A673 (cell line): Measurements from ENCODE around the gene RNFT2. TPM values are rescaled to one million over a fixed set of nuclear protein-coding genes. Genes with fewer than 3 reads are reported as not detected.

Experiments
- BruUV-seq: library from RNA; stranded (reverse); fragments of 400-500 nt; replicated peaks from 2 replicates; lab custom pipeline; 2021; lab: Mats Ljungman, UMichigan
- CTCF ChIA-PET: fragments of 300-600 bp; sonication (Branson Sonifier 250); formaldehyde crosslinking; loops from one replicate; lab custom pipeline; 2022; ENCODE audit warnings: antibody characterized with exemption; lab: Charles Lee
- POLR2A ChIA-PET: fragments of 300-600 bp; sonication (Branson Sonifier 250); formaldehyde crosslinking; loops from one replicate; lab custom pipeline; 2022; ENCODE audit warnings: antibody characterized with exemption; ENCODE audit not compliant: low non-redundant PET; lab: Charles Lee
- DNase-seq: peaks from one replicate; pipeline ENCODE4 v3.0.0-alpha.2; 2015; ENCODE audit warnings: low spot score
- H3K27ac ChIP-seq: fragments of 200-600 bp; sonication (generic); 2 replicates; pipeline ENCODE4 v1.5.1; 2016; ENCODE audit warnings: mixed run types, low read depth, mild to moderate bottlenecking, mixed read lengths, antibody characterized with exemption, low read length; ENCODE audit not compliant: poor library complexity, severe bottlenecking
- H3K27me3 ChIP-seq: fragments of 200-600 bp; sonication (generic); replicated peaks from 2 replicates; pipeline ENCODE4 v1.6.1; 2017; ENCODE audit warnings: mixed run types, low read depth, mild to moderate bottlenecking, mixed read lengths, antibody characterized with exemption, low read length; ENCODE audit not compliant: insufficient read depth, poor library complexity
- H3K36me3 ChIP-seq: fragments of 200-600 bp; sonication (generic); 2 replicates; pipeline ENCODE4 v1.6.1; 2016; ENCODE audit warnings: mixed run types, mild to moderate bottlenecking, mixed read lengths, antibody characterized with exemption, low read length; ENCODE audit not compliant: insufficient read depth, poor library complexity, severe bottlenecking
- H3K4me1 ChIP-seq: fragments of 200-600 bp; sonication (generic); 2 replicates; pipeline ENCODE4 v1.6.1; 2017; ENCODE audit warnings: mixed run types, mild to moderate bottlenecking, mixed read lengths, antibody characterized with exemption, low read length; ENCODE audit not compliant: insufficient read depth, poor library complexity, severe bottlenecking
- H3K4me3 ChIP-seq: fragments of 200-600 bp; sonication (generic); 2 replicates; pipeline ENCODE4 v1.5.1; 2016; ENCODE audit warnings: low read depth, mixed run types, mild to moderate bottlenecking, mixed read lengths, low read length; ENCODE audit not compliant: poor library complexity, severe bottlenecking
- H3K9me3 ChIP-seq: fragments of 200-600 bp; sonication (generic); 2 replicates; pipeline ENCODE4 v1.6.1; 2016; ENCODE audit warnings: mixed run types, low read depth, mild to moderate bottlenecking, mixed read lengths, antibody characterized with exemption, low read length; ENCODE audit not compliant: poor library complexity, severe bottlenecking
- EZH2 ChIP-seq: fragments of 200-600 bp; sonication (generic); IDR thresholded peaks from 2 replicates; pipeline ENCODE4 v1.6.1; 2017; ENCODE audit warnings: borderline replicate concordance, low read depth, mild to moderate bottlenecking, mixed read lengths, antibody characterized with exemption, low read length; ENCODE audit not compliant: poor library complexity, severe bottlenecking
- intact Hi-C: fragments of 100-400 bp; cut with micrococcal nuclease; formaldehyde crosslinking; loops from one replicate; pipeline ENCODE4 v1.10.0; 2022; ENCODE audit not compliant: unreplicated experiment
- total RNA-seq: library from RNA; stranded (reverse); gene quantifications from 2 replicates; pipeline ENCODE4 v1.2.3, GENCODE V29; 2021
- TF ChIP-seq, protein P1 (sequence below): fragments of 300-800, 200-600 bp; sonication (generic); conservative IDR thresholded peaks from 2 replicates; pipeline ENCODE4 v1.5.1; 2017; ENCODE audit warnings: low read depth, mild to moderate bottlenecking, antibody characterized with exemption, low read length, moderate library complexity, mixed read lengths

RNFT2 gene
- total RNA-seq, 1 experiment from 2014 or later = 36.4 TPM

GRCh38 chr12:116804051-116804450 lies 65.9 kb downstream of the RNFT2 start:
- Histone ChIP-seq H3K27ac (no peak overlapping the region), H3K4me1 (no peaks in the 10 kb centered on the region), H3K27me3 (no peaks in the 10 kb centered on the region), H3K9me3 (no peaks in the 10 kb centered on the region), H3K36me3 (no peaks in the 10 kb centered on the region), H3K4me3 (no peak overlapping the region)
- TF ChIP-seq, protein P1, sequence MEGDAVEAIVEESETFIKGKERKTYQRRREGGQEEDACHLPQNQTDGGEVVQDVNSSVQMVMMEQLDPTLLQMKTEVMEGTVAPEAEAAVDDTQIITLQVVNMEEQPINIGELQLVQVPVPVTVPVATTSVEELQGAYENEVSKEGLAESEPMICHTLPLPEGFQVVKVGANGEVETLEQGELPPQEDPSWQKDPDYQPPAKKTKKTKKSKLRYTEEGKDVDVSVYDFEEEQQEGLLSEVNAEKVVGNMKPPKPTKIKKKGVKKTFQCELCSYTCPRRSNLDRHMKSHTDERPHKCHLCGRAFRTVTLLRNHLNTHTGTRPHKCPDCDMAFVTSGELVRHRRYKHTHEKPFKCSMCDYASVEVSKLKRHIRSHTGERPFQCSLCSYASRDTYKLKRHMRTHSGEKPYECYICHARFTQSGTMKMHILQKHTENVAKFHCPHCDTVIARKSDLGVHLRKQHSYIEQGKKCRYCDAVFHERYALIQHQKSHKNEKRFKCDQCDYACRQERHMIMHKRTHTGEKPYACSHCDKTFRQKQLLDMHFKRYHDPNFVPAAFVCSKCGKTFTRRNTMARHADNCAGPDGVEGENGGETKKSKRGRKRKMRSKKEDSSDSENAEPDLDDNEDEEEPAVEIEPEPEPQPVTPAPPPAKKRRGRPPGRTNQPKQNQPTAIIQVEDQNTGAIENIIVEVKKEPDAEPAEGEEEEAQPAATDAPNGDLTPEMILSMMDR = no peak
- TF ChIP-seq EZH2 = no peak
- no peak for DNase-seq
- ChIA-PET CTCF (no interaction called here), POLR2A (no interaction called here)
- BruUV-seq = no TSS peak
- intact Hi-C loops = no loop called here

- Histone ChIP-seq H3K4me1 (no peaks in the 10 kb centered on the region), H3K4me3 (no peak overlapping the region), H3K27ac (no peak overlapping the region), H3K27me3 (no peaks in the 10 kb centered on the region), H3K9me3 (no peaks in the 10 kb centered on the region), H3K36me3 (no peaks in the 10 kb centered on the region)
- intact Hi-C loops = no loop called here
- DNase-seq = peak; percentile 65
- TF ChIP-seq EZH2 = no peak
- TF ChIP-seq, protein P1 = no peak
- no TSS peak for BruUV-seq
- ChIA-PET POLR2A (interaction anchor here (0.6 kb wide), 1 partner anchor 14 kb away, joined by 4 read pairs; no protein-coding TSS in a partner anchor), CTCF (interaction anchor here (0.5 kb wide), 1 partner anchor 189 kb away, joined by 3 read pairs; no protein-coding TSS in a partner anchor)
Measured at GRCh38 chr12:116806845-116807440, 68.8 kb downstream of the RNFT2 start.

DNA sequence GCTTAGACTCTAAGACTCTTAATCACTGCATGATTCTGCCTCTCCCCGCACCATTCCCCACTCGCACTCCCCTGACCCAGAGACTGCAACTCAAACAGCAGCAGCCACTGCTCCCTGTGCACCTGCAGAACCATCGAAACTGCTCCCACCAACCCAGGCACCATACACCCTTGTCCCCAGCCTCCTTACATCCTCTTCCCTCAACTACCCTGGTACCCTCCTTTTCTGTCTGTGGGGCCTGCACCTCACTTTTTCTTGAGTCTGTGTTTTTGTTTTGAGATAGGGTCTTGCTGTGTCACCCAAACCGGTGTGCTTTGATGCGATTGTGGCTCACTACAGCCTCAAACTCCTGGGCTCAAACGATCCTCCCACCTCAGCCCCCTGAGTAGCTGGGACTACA lies 69.4 kb downstream of the RNFT2 start:
- Histone ChIP-seq H3K27me3 (no peaks in the 10 kb centered on the region), H3K4me1 (no peaks in the 10 kb centered on the region), H3K9me3 (no peaks in the 10 kb centered on the region), H3K4me3 (no peak overlapping the region), H3K36me3 (no peaks in the 10 kb centered on the region), H3K27ac (no peak overlapping the region)
- DNase-seq = no peak
- intact Hi-C loops = no loop called here
- TF ChIP-seq EZH2 = no peak
- TF ChIP-seq, protein P1 = no peak
- POLR2A ChIA-PET = interaction anchor here (0.5 kb wide), 1 partner anchor 10 kb away, joined by 5 read pairs; no protein-coding TSS in a partner anchor
- CTCF ChIA-PET = no interaction called here
- no TSS peak for BruUV-seq
